ENCODE results near the gene PEX10. TPM values are rescaled to one million over a fixed set of nuclear protein-coding genes. Genes with fewer than 3 reads are reported as not detected.

Gene PEX10
- total RNA-seq, 2 experiments from 2014 or later: 17.1 to 19.0 TPM

- H3K27ac Mint-ChIP-seq: no peak overlapping the region
- ATAC-seq (no peak), DNase-seq (no peak)
- intact Hi-C loops (cut with micrococcal nuclease): no loop called here
- ChIA-PET CTCF (no interaction called here), POLR2A (no interaction called here)
- no peaks in the 10 kb centered on the region for H3K27me3 Mint-ChIP-seq
- no peak for TF ChIP-seq CTCF (IDR thresholded peaks at IDR 0.05)
- H3K4me3 Mint-ChIP-seq: no peak overlapping the region
- H3K36me3 Mint-ChIP-seq (ENCODE audit: low read depth): no peaks in the 10 kb centered on the region
- H3K9me3 Mint-ChIP-seq: no peaks in the 10 kb centered on the region
- H3K4me1 Mint-ChIP-seq (ENCODE audit: low read depth): no peaks in the 10 kb centered on the region
Observed at GRCh38 chr1:2435746-2436355, 23.5 kb upstream of the PEX10 start.

DNA sequence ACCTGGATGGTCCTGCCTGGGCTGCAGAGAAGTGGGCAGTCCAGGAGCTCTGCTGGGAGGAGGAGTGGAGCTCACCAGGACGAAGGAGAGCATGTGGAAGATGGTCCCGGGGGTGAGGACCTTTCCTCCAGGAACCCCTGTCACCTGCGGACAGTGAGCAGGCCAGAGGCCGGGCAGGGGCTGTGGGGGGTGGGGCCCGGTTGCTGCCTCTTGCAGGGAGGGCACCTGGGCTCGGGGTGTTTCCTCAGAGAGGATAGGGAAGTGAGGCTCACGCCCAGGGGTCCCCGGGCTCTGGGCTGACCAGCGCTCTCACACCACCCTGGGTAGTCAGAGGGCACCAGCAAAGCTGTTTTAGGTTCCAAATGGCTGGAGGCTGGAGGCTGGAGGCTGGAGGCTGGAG, 22.7 kb upstream of the PEX10 start:
- Mint-ChIP-seq H3K36me3 (ENCODE audit: low read depth) (no peaks in the 10 kb centered on the region), H3K27ac (no peak overlapping the region), H3K4me3 (no peak overlapping the region), H3K27me3 (no peaks in the 10 kb centered on the region), H3K4me1 (ENCODE audit: low read depth) (no peaks in the 10 kb centered on the region), H3K9me3 (peaks cover 1% of the 10 kb centered on the region)
- ChIA-PET POLR2A (interaction anchor here (0.7 kb wide), 1 partner anchor 12 kb away, joined by 3 read pairs; no protein-coding TSS in a partner anchor), CTCF (no interaction called here)
- no peak for DNase-seq
- TF ChIP-seq CTCF (IDR thresholded peaks at IDR 0.05): no peak
- intact Hi-C loops (cut with micrococcal nuclease): no loop called here
- no peak for ATAC-seq

DNA sequence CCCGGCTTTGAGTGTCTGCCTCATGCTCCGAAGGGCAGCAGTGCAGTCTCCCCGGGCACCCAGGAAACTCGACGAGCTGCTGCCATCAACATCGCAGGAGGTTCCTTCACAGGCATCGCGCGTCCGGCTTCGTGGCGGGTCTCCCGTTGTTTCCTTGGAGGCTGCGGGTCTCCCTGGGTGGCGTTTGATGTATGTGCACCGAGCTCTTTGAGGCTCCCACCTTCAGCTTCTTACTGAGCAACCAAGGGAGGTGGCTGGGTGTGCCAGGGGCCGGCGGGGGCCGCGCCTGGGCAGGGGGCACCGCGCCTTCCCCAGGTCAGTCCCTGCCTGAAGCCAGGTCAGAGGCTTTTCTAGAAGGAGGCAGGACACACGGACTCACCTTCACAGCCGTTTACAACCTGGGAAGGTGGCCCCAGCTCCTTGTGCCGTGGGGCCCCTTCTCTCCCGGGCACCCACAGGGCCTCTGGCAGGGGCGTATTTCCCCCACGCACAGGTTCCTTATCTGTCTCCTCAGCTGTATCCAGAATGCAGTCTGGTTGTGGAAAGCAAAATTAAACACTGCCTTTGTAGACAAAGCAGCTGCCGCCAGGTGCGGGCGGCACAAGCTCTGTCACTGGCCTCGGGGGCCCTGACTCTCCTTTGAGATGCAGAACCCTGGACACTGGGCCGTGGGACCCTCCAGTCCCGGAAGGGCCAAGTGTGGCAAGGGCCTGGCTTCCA, 21.7 kb upstream of the PEX10 start:
- CTCF ChIA-PET: no interaction called here
- POLR2A ChIA-PET: interaction anchor here (0.7 to 0.8 kb wide), 2 partner anchors 11 to 18 kb away, joined by 3 read pairs; no protein-coding TSS in a partner anchor
- Mint-ChIP-seq H3K27me3 (no peaks in the 10 kb centered on the region), H3K4me3 (no peak overlapping the region), H3K4me1 (ENCODE audit: low read depth) (no peaks in the 10 kb centered on the region), H3K27ac (no peak overlapping the region), H3K36me3 (ENCODE audit: low read depth) (no peaks in the 10 kb centered on the region), H3K9me3 (peaks cover 2% of the 10 kb centered on the region)
- ATAC-seq (no peak), DNase-seq (no peak)
- no peak for TF ChIP-seq CTCF (IDR thresholded peaks at IDR 0.05)
- intact Hi-C loops (cut with micrococcal nuclease): no loop called here

DNA sequence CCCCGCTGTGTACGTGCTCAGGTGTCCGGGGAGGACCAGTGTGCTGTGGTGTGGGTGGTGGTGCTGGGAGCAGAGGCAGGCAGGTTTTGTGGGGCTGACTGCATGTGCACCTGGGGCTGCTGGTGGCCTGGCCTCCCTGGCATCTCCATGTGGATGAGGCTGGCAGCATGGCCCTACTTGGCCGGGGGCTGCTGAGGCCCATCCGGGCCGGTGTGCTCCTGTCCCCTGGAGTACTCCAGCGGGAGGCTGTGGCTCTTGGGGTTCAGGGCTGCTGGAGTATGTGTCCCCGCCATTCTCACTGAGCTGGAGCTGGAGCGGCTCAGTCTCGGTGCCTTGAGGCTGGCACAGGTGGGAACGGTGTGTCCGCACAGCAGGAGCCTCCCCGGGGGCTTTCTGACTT, 20.8 kb upstream of the PEX10 start:
- POLR2A ChIA-PET: no interaction called here
- TF ChIP-seq CTCF (IDR thresholded peaks at IDR 0.05): no peak
- Mint-ChIP-seq H3K4me3 (no peak overlapping the region), H3K9me3 (peaks cover 2% of the 10 kb centered on the region), H3K27me3 (no peaks in the 10 kb centered on the region), H3K27ac (no peak overlapping the region), H3K4me1 (ENCODE audit: low read depth) (no peaks in the 10 kb centered on the region), H3K36me3 (ENCODE audit: low read depth) (no peaks in the 10 kb centered on the region)
- no peak for ATAC-seq
- intact Hi-C loops (cut with micrococcal nuclease): no loop called here
- no peak for DNase-seq
- CTCF ChIA-PET: no interaction called here

- Mint-ChIP-seq H3K36me3 (ENCODE audit: low read depth) (no peaks in the 10 kb centered on the region), H3K27me3 (no peaks in the 10 kb centered on the region), H3K4me3 (no peak overlapping the region), H3K4me1 (ENCODE audit: low read depth) (no peaks in the 10 kb centered on the region), H3K9me3 (peaks cover 2% of the 10 kb centered on the region), H3K27ac (no peak overlapping the region)
- ATAC-seq (no peak), DNase-seq (no peak)
- no peak for TF ChIP-seq CTCF (IDR thresholded peaks at IDR 0.05)
- intact Hi-C loops (cut with micrococcal nuclease): no loop called here
- CTCF ChIA-PET: no interaction called here
- POLR2A ChIA-PET: no interaction called here
Observed at GRCh38 chr1:2432441-2432844, 20.1 kb upstream of the PEX10 start.
